Measurements from ENCODE around the gene SCNN1B.
A peak's percentile ranks its signal among the peaks of the same experiment; 100 is the strongest.

SCNN1B gene

GRCh38 chr16:23286131-23286532, 16.0 kb upstream of the SCNN1B start:
- H3K4me3 ChIP-seq (ENCODE audit: low read depth, low read length) = no peak overlapping the region
- DNase-seq (ENCODE audit: low read depth) = peak; percentile 3
- no peak for TF ChIP-seq CTCF (conservative IDR thresholded peaks at IDR 0.05; ENCODE audit: low read depth, low read length)

GRCh38 chr16:23288209-23288608, 13.9 kb upstream of the SCNN1B start:
- no peak for TF ChIP-seq CTCF (conservative IDR thresholded peaks at IDR 0.05; ENCODE audit: low read depth, low read length)
- no peak overlapping the region for H3K4me3 ChIP-seq (ENCODE audit: low read depth, low read length)
- no peak for DNase-seq (ENCODE audit: low read depth)

- no peak for DNase-seq (ENCODE audit: low read depth)
- no peak for TF ChIP-seq CTCF (conservative IDR thresholded peaks at IDR 0.05; ENCODE audit: low read depth, low read length)
Measured at GRCh38 chr16:23288726-23289512, 13.2 kb upstream of the SCNN1B start.

GRCh38 chr16:23290189-23291062, 11.7 kb upstream of the SCNN1B start:
- no peak overlapping the region for H3K4me3 ChIP-seq (ENCODE audit: low read depth, low read length)
- DNase-seq (ENCODE audit: low read depth) = no peak
- no peak for TF ChIP-seq CTCF (conservative IDR thresholded peaks at IDR 0.05; ENCODE audit: low read depth, low read length)

More at GRCh38 chr16:23288726-23289512, 13.2 kb upstream of the SCNN1B start:
- no peak overlapping the region for H3K4me3 ChIP-seq (ENCODE audit: low read depth, low read length)

GRCh38 chr16:23293016-23293415, 9.1 kb upstream of the SCNN1B start:
- TF ChIP-seq CTCF (conservative IDR thresholded peaks at IDR 0.05; ENCODE audit: low read depth, low read length) = no peak
- no peak overlapping the region for H3K4me3 ChIP-seq (ENCODE audit: low read depth, low read length)
- DNase-seq (ENCODE audit: low read depth) = no peak

- no peak overlapping the region for H3K4me3 ChIP-seq (ENCODE audit: low read depth, low read length)
- TF ChIP-seq CTCF (conservative IDR thresholded peaks at IDR 0.05; ENCODE audit: low read depth, low read length) = no peak
- DNase-seq (ENCODE audit: low read depth) = no peak
Measured at GRCh38 chr16:23294260-23294659, 7.8 kb upstream of the SCNN1B start.
